Fibroblast of the aortic adventitia (primary cell): ENCODE data around the gene PPM1E. TPM values are rescaled to one million over a fixed set of nuclear protein-coding genes. Genes with fewer than 3 reads are reported as not detected.
A peak's percentile ranks its signal among the peaks of the same experiment; 100 is the strongest.

Experiments used
- DNase-seq: peaks from one replicate; pipeline ENCODE4 v3.0.0-alpha.2; 2010; ENCODE audit warnings: low read depth
- H3K4me3 ChIP-seq: 2 replicates; pipeline ENCODE4 v1.5.1; 2011; ENCODE audit warnings: low read depth, mild to moderate bottlenecking, control low read depth, low read length, moderate library complexity
- CTCF ChIP-seq: IDR thresholded peaks from 2 replicates; pipeline ENCODE4 v1.5.1; 2011; ENCODE audit warnings: mild to moderate bottlenecking, low read length, control low read depth, inconsistent platforms; ENCODE audit not compliant: insufficient read depth
- total RNA-seq: library from RNA; depleted of rRNA; stranded (reverse); fragments of >200 nt; gene quantifications from 2 replicates; pipeline ENCODE4 v1.2.3, GENCODE V29; 2012; ENCODE audit warnings: low replicate concordance

Gene PPM1E
- total RNA-seq, 1 donor, result 0.45 TPM

- no peak for DNase-seq
- TF ChIP-seq CTCF, result no peak
- H3K4me3 ChIP-seq, result no peak overlapping the region
Observed at GRCh38 chr17:58911741-58912343, 156.2 kb downstream of the PPM1E start.

- no peak overlapping the region for H3K4me3 ChIP-seq
- DNase-seq, result no peak
- no peak for TF ChIP-seq CTCF
Observed at GRCh38 chr17:58913552-58913951, 157.9 kb downstream of the PPM1E start.

- no peak overlapping the region for H3K4me3 ChIP-seq
- peak; percentile 85 for DNase-seq
- TF ChIP-seq CTCF, result no peak
Observed at GRCh38 chr17:58913971-58914769, 158.5 kb downstream of the PPM1E start.

- no peak for TF ChIP-seq CTCF
- DNase-seq, result no peak
- H3K4me3 ChIP-seq, result no peak overlapping the region
Observed at GRCh38 chr17:58917228-58917627, 161.6 kb downstream of the PPM1E start.

GRCh38 chr17:58918072-58918471, 162.4 kb downstream of the PPM1E start:
- no peak for TF ChIP-seq CTCF
- H3K4me3 ChIP-seq, result no peak overlapping the region
- DNase-seq, result no peak

- H3K4me3 ChIP-seq, result no peak overlapping the region
- no peak for DNase-seq
- no peak for TF ChIP-seq CTCF
Observed at GRCh38 chr17:58918884-58919283, 163.2 kb downstream of the PPM1E start.
